ENCODE results near the gene SMPD3. TPM values are rescaled to one million over a fixed set of nuclear protein-coding genes. Genes with fewer than 3 reads are reported as not detected.

Gene SMPD3
- total RNA-seq, 1 donor from 2014 or later, result not detected

DNA sequence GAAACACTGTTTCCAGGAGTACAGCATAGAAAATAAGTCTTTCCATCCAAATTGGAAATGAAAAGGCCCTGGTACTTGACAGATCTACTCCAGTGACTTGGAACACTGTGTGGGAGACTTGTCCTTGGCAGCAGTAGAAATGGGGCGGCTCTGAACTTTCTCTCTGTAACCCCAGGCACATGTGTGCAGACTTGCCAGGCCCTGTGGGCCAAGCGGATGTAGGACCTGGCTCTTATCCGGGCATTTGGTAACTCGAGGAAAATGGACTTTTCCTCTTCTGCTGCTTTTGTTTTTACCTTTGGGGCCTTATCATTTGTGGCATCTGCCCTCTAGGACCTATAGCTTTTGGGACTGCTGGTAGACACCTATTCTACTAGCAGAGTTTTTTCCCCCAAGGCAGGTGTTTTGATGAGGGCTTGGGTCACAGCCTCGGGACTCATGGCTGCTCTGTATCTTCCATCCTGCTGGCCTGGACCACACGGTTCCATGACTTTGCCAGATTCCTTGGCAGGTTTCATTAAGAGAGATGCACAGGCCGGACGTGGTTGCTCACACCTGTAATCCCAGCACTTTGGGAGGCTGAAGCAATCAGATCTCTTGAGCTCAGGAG is 43.5 kb downstream of the SMPD3 start:
- no peak for DNase-seq (ENCODE audit: low read depth, low spot score)

DNA sequence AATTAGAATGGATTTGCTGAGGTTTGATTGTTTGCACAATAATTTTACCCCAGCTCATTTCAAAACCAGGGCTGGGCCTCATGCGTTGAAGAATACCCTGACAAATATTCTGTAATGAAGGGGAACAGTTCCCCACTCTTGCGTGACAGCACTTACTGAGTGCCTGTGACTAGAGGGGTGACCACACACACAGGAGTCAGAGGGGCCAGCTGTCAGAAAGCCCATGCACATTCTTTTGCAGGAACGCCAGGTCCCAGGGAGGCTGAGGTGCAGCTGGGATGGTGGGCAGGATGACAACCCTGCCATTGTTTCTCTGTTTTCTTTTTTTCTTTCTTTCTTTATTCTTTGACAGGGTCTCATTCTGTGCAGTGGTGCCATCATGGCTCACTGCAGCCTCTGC is 44.6 kb downstream of the SMPD3 start:
- DNase-seq (ENCODE audit: low read depth, low spot score), result no peak

DNA sequence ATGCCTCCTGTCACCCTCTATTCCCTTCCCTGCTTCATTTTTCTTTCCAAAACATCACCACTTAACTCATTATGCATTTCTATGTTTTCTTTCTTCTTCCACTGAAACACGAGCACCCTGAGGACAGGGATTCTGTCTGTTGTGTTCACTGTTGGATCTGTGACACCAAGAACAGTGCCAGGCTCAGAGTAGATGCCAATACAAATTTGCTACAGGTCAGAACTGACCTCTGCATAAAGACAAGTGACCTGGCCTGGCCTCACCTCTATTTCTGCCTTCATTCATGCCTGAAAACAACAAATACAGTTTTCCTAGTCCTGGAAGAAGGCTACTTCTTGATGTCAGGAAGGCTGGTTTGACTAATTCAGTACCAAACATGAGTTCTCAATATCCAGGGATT is 45.1 kb downstream of the SMPD3 start:
- no peak for DNase-seq (ENCODE audit: low read depth, low spot score)

DNA sequence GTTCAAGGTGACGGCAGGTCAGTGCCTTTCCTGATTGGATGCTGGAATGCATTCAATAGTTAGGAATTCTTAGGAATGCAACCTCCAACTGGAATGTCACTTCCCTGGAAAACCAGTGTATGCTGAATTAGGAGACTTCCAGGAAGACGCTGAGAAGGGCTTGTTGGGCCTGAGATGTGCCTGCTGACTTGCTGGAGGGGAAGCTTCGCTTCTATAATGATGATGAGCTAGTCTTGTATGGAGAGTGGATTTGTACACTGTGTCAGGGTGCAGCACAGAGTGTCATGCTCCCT is 45.6 kb downstream of the SMPD3 start:
- no peak for DNase-seq (ENCODE audit: low read depth, low spot score)

DNA sequence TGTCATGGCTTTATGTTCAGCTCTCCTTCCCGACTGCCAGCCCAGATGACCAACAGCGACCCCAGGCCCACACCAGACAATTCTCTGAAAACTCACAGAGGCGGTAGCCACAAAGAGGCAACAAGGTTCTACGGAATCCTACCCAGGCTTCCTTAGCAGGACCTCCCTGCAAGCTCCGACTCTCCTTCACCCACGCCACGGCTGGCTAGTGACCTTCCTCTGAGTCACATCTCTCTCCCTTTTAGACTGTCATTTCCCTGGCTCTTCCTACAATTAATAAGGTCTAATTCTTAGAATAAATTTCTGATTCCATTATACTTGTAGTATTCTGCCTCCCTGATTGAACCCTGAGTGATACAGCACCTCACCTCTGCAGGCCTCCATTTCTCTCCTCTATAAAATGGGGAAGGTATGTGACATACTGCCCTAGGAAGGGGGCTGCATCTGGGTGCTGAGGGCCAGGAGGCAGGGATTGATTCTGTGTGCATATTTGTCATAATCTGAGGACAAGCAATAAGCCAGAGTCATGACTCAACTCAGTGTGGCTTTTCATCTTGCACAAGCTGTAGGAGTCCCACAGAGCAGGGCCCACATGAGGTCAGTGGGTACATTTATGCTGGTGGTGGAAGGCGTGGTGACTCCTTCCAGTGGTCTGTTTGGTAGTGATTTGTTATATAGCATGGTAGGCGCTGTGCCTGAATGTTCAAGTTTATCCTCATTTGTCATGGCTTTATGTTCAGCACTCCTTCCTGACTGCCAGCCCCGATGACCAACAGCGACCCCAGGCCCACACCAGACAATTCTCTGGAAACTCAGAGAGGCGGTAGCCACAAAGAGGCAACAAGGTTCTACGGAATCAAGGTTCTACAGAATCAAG is 46.2 kb downstream of the SMPD3 start:
- DNase-seq (ENCODE audit: low read depth, low spot score), result no peak

DNA sequence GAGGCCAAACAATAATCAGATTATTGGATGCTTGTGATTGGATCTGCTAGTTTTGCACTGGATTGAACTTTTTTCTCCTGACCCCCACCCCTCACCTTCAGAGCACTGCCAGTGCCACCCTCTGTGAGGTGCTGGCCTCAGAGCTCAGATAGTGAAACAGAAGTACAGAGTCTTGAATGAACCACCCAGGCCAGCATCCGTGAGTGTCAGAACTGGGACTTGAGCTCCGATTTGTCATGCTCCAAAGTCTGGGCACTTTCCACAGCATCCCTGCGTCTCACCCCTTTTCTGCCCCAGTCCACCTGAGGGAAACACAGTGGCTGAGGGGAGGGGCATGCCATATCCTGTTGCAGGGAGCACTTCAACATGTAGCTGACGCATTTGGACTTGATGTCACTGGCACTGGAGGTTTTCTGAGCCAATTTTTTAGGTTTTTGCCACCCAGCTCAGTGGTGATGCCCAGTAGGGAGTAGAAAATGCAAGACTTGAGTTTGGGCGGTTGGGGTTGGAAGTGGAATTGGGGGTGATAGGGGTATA is 47.3 kb downstream of the SMPD3 start:
- DNase-seq (ENCODE audit: low read depth, low spot score), result no peak

DNA sequence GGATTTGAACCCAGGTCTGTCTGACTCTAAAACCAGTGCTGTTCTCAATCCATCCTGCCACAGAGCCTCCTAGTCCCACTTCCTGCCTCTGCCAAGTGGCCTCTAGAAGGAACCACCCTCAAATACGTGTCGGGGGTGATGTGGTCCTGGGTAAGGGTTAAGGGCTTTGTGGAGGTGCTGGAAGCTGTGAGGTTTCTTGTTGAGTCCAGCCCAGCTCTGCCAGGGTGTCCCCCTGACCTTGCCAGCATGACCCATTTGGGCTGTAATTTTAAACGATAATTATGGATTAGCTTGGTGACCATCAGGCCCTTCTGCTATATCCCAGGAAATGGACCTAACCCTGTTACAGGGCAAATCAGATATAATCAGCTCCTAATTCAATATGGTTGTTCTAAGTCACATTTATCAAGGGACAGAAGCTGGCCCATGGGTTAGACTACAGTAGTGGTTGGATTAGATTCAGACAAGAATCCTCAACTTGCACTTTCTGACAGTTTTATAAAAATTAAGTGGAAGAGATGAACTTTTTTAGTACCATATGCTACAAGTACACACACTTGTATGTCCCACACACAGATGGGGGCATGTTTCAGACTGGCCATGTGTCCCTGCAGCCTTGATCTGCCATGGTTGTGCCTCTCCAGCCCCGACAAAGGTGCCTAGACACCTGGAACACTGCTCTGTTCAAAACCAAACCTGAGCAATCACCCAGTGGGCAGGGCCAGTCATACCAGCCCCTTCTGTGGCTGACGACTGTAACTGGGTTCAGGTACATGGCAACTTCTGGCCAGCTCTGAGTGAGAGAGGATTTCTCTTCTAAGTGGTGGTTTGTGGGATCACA is 48.0 kb downstream of the SMPD3 start:
- DNase-seq (ENCODE audit: low read depth, low spot score), result no peak

DNA sequence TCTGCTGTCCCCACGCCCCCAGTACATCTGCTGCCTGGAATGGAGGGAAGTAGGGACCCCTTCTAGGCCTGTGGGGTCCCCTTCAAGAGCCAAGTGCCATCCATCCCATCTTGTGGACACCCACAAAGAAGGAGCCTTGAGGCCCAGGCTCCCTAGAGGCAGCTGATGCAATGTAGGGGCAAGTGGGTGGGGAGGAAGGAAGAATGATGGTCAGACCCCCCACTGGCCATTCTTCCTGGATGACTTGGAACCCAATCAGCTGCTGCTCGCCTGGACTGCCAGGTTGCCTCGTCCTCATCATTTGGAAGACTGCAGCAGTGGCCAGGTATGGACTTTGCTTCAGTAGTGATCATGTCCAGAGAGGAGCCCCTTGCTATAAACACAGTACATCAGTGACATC is 48.9 kb downstream of the SMPD3 start:
- no peak for DNase-seq (ENCODE audit: low read depth, low spot score)

DNA sequence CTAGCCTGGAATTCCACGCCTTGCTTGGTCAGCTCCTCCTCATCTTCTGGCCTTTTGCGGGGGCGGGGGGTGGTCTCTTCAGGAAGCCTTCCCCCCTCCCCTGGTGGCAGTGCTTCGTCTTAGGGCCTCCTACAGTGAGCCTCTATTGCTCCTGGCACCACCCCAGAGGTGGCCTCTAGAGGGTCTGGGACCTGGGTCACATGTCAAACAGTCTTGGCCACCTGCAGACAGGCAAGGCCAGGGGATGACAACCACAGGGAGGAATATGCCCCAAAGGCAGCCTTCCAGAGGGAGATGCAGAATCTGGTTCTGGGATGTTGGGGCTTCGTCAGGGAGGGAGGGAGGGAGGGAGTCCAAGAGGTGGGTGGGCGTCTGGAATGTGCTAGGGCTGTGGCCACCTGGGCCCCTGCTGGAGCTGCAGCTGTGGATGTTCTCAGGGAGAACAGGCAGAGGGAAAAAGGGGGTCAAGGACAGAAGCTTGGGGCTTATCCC is 50.6 kb downstream of the SMPD3 start:
- no peak for DNase-seq (ENCODE audit: low read depth, low spot score)

DNA sequence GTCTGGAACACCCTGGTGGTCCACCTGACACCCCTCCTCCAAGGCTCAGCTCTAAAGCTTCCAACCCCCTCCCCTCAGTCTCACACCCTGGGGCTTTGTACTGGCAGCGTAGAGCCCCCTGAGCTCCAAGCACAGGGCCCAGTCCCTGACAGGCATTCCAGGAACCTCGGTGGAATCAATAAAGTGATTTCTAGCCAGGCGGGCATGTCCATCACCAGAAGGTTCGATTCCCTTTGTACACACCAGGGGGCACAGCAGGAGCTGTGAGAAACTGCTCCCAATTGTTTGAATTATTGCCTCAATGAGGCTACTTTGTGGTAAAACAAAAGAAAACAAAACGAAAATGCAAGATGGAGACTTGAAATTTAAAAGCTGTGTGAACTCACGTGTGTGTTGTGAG is 51.8 kb downstream of the SMPD3 start:
- DNase-seq (ENCODE audit: low read depth, low spot score), result peak; percentile 17

DNA sequence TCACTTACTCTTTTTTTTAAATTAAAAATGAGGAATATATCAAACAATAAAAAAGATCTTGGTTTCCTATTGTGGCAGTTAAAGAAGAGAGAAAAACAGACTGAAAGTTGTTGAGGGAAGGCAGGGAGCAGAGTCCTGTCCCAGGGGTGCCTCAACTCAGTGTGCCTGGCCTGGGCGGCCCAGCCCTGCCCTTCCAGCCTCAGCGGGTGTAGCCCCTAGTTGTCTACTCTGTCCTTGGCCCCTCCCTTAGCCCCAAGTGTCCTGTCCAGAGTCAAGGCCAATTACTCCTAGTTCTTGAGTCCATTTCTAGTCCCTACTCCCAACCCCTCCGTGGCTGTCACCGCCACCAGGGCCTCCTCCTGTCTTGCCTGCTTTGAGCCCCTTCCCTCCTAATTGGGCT is 52.5 kb downstream of the SMPD3 start:
- no peak for DNase-seq (ENCODE audit: low read depth, low spot score)

DNA sequence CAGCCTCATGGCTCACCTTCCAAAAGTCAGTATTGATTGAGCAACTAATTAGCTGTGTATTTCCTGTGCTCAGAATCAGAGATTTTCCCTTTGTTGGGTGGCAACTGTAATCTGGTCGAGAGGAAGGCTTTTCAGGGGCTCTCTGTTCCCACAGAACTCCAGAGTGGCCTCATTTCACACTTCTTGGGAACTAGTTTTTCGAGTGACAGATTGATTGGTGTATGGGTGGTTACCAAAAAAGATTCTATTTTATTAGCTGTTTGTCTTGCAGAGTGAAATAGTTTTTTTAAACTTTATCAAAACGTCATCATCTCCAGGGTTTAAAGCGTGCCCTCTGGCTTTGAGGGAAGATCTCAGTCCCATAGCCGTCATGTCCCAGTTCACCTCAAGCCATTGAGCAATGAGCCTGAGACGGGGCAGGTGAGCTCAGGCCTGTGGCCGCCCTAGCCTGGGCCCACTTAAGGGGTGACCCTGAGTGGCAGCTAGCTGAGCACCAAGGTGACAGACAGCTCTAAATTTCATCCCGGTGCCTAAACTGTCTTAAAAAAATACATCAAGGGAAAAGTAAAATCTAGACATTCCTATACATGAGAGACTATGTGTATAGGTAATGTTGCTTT is 53.0 kb downstream of the SMPD3 start:
- no peak for DNase-seq (ENCODE audit: low read depth, low spot score)

DNA sequence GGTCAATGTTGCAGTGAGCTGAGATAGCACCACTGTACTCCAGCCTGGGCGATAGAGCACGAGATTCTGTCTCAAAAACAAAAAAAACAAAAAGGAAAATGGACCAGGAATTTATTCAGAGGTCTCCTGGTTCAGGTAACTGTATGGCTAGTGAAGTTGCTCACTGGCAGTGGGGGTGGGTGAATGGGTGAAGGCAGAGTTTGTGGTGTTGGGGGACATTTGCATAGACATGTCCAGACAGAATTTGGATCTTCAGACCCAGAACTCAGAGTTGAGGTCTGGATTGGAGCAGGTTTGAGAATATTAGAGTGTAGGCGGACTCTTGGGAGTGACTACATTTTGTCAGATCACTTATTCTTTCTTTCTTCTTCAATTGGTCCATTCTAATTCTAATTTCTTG is 55.0 kb downstream of the SMPD3 start:
- no peak for DNase-seq (ENCODE audit: low read depth, low spot score)

DNA sequence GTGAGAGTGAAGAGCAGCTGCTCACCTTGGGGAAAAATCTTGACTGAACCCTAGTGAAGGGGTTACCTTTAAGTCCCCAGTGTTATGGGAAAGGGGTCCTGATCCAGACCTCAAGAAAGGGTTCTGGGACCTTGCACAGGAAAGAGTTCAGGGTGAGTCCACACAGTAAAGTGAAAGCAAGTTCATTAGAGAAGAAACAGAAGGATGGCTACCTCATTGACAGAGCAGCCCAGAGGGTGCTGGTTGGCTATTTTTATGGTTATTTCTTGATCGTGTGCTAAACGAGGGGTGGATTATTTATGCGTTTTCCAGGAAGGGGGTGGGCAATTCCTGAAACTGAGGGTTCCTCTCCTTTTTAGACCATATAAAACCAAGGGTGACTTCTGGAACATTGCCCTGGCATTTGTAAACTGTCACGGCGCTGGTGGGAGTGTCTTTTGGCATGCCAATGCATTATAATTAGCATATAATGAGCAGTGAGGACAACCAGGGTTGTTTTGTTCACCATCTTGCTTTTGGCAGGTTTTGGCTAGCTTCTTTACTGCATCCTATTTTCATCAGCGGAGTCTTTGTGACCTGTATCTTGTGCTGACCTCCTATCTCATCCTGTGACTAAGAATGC is 58.4 kb downstream of the SMPD3 start:
- no peak for DNase-seq (ENCODE audit: low read depth, low spot score)

DNA sequence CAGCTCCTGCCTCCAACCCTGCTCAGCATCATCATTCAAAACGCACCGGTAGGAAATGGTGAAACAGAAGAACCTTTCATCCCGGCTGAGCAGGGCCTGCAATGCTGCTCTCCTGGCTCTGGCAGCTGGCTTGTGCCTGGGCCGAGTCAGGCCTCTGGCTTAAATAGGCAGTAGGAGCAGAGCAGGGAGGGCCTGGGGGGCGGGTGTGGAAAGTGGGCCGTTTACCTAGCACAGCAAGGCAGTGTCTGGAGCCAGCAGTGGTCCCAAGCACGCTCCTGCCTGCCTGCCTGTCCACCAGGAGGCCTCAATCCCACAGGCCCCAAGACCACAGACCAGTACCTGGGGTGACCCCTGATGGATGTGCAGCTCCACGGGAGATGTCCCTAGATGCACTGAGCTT is 59.3 kb downstream of the SMPD3 start:
- no peak for DNase-seq (ENCODE audit: low read depth, low spot score)

DNA sequence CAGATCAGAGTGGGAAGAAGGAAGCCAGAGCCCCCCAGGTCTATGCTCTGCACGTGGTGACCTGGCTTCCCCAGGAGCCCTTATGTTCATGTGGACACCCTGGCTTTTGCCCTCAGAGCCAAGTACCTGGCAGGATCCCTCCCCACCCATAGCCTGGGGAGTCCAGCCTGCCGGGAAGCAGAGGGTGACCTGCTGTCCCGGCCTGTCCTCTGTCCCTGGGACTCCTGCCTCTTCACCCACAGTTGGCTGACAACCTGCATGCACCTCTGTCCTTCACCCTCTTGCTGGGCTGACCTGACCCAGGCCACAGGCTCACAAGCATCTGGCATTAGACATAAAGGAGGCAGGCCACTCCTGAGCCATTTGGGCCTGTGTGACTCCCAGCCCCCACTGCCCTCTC is 60.2 kb downstream of the SMPD3 start:
- DNase-seq (ENCODE audit: low read depth, low spot score), result no peak

DNA sequence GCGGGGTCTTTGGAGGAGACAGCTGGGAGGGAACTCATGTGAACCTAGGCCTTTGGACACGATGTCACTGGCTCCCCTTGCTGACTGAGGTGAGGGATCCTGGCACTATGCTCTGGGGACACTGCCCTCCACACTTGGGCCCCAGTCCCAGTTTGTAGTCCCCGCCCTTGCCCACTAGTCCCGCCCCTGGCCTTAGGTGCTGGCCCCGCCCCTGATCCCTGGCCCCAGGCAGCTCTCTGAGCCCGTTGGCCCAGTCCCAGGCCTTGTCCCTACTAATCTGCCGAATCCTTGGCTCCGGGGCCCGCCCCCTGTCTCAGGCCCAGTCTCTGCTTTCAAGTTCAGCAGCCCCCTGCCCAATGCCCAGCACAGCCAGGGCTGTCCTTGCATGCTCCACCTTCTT is 61.0 kb downstream of the SMPD3 start:
- no peak for DNase-seq (ENCODE audit: low read depth, low spot score)

DNA sequence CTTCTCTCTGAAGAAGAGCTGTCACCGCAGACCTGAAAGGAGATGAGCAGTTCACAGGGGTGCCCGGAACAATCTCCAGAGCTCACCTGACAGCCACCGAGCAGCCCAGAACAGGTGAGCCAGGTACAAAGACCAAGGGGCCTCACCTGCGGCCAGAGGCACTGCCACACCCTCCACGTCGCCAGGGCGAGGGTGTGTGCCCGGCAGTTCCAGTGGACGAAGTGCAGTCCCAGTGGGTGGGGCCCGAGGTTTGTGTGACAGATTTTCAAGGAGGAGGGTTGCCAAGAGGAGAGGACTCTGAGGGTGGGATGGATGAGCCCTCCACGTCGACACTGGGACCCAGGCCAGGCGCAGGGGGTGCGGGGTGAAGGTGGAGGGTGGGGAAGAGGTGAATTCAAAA is 61.7 kb downstream of the SMPD3 start:
- DNase-seq (ENCODE audit: low read depth, low spot score), result no peak

DNA sequence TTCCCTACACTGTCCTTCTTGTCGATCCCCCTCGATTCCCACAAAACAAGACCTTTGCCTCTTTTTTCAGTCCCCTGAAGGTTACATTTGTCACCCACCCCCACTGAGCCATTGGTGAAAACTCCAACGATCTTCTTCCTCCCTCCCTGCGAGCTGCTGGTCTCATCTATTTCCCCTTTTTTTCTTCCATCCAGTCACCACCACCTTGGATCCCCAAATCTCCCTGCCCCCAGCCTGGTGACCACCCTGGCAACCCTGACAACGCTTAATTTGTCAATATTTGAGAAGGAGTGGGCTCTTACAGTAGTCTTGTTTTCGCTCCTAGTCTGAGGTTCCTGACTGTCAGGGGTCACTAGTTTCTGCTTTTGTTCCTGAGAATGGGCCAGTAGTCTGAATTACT is 62.9 kb downstream of the SMPD3 start:
- no peak for DNase-seq (ENCODE audit: low read depth, low spot score)

DNA sequence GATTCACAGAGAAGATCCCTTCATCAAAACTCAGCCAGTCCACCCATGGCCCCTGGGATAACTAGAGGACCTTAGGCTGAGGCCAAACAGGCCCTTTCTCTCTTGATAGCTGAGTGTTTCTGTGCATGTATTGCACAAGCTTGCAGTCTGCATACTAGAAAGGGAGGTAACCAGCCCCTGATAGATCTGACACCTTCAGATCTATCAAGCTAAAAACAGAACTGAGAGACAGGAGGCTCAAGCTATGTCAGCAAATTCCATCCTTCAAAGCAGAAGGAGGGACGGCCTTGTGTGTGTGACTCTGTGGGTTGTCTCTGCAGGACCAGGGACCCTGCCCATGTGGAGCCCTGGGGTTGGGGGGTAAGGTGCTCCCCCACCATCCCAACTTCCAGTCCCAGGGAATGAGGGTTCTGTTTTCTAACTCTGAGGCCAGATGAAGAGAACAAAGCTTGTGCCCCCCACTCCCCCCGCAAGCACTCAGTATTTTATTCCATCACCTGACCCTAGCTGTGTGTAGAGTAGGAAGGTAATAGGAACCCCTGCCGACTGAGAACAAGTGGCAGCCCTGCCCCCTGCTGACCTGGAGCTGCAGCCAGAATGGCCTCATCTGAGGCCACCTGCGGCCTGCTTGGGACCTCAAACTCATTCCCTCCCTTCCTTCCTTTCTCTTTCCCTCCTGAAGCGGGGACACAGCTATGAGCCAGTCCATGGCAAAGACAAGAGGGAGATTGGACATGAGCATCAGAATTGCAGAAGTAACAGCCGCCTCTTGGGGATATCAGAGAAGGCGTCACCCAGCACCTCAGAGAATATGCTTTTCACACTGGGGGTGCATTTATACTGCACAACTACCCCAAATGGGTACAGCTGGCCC is 63.8 kb downstream of the SMPD3 start:
- no peak for DNase-seq (ENCODE audit: low read depth, low spot score)

Data from pulmonary artery endothelial cell (primary cell).